Vagina (tissue), 2 donors: ENCODE measurements around the gene RBM44. TPM values are rescaled to one million over a fixed set of nuclear protein-coding genes. Genes with fewer than 3 reads are reported as not detected.

ENCODE experiments used
- DNase-seq, 2 donors: peaks; one replicate each; pipeline ENCODE4 v3.0.0-alpha.2; 2017; ENCODE audit errors: extremely low spot score in 2 of 2
- H3K27ac ChIP-seq: fragments of 200-600 bp; sonication (generic); one replicate; pipeline ENCODE4 v1.5.1; 2019
- H3K27me3 ChIP-seq: fragments of 200-600 bp; sonication (generic); one replicate; pipeline ENCODE4 v1.5.1; 2019
- H3K36me3 ChIP-seq, 2 donors: fragments of 200-600 bp; sonication (generic); one replicate each; pipeline ENCODE4 v1.5.1; 2017 to 2019
- H3K4me1 ChIP-seq: fragments of 200-600 bp; sonication (generic); one replicate; pipeline ENCODE4 v1.5.1; 2019
- H3K4me3 ChIP-seq, 2 donors: fragments of 200-600 bp; sonication (generic); 1 replicate in 1 of 2; 2 replicates in 1 of 2; pipeline ENCODE4 v1.5.1; 2016 to 2019
- H3K9me3 ChIP-seq: fragments of 200-600 bp; sonication (generic); one replicate; pipeline ENCODE4 v1.5.1; 2019
- CTCF ChIP-seq, 3 experiments: fragments of 450-650 bp in 2 of 3; fragments of 200-600 bp in 1 of 3; sonication (generic) in 1 of 3; IDR thresholded peaks; one replicate each; pipeline ENCODE4 v1.5.1; 2017 to 2019; ENCODE audit warnings: antibody characterized with exemption in 3 of 3, mild to moderate bottlenecking in 2 of 3, moderate library complexity in 2 of 3
- POLR2A ChIP-seq, 2 donors: fragments of 450-650 bp; IDR thresholded peaks; one replicate each; pipeline ENCODE4 v1.6.1; 2017; ENCODE audit warnings: antibody characterized with exemption in 2 of 2, mild to moderate bottlenecking in 2 of 2, moderate library complexity in 2 of 2
- POLR2AphosphoS5 ChIP-seq, 2 donors: sonication (generic); formaldehyde crosslinking; IDR thresholded peaks; one replicate each; pipeline ENCODE4 v1.9.0; 2017; ENCODE audit warnings: antibody characterized with exemption in 2 of 2, mild to moderate bottlenecking in 2 of 2, low read depth in 1 of 2; ENCODE audit not compliant: insufficient read depth in 1 of 2
- intact Hi-C: fragments of 100-400 bp; cut with DNase I; formaldehyde crosslinking; loops from one replicate; pipeline ENCODE4 v1.15.1; 2023
- total RNA-seq: library from RNA; depleted of rRNA; stranded (reverse); fragments of >200 nt; gene quantifications from one replicate; pipeline ENCODE4 v1.2.3, GENCODE V29; 2016

RBM44 gene
- total RNA-seq, 1 donor from 2014 or later = 0.98 TPM

GRCh38 chr2:237816531-237816930 is 18.0 kb downstream of the RBM44 start:
- Histone ChIP-seq H3K4me1 (no peaks in the 10 kb centered on the region), H3K27me3 (no peaks in the 10 kb centered on the region), H3K9me3 (no peaks in the 10 kb centered on the region), H3K27ac (no peak overlapping the region), H3K36me3 (no peaks in the 10 kb centered on the region), H3K4me3 (no peak overlapping the region)
- intact Hi-C loops = no loop called here
- DNase-seq = no peak
- TF ChIP-seq CTCF (IDR thresholded peaks at IDR 0.05) (no peak), POLR2AphosphoS5 (IDR thresholded peaks at IDR 0.05; ENCODE audit: insufficient read depth in 1 of 2, low read depth in 1 of 2) (no peak), POLR2A (IDR thresholded peaks at IDR 0.05) (no peak)

- intact Hi-C loops = no loop called here
- no peak overlapping the region for H3K4me3 ChIP-seq
- no peaks in the 10 kb centered on the region for H3K4me1 ChIP-seq
Observed at GRCh38 chr2:237818066-237818473, 19.5 kb downstream of the RBM44 start.

GRCh38 chr2:237819231-237819630 is 20.7 kb downstream of the RBM44 start:
- no peak overlapping the region for H3K27ac ChIP-seq
- H3K4me1 ChIP-seq = no peaks in the 10 kb centered on the region
- H3K27me3 ChIP-seq = no peaks in the 10 kb centered on the region
- intact Hi-C loops = no loop called here
- TF ChIP-seq POLR2A (IDR thresholded peaks at IDR 0.05) (no peak), POLR2AphosphoS5 (IDR thresholded peaks at IDR 0.05; ENCODE audit: insufficient read depth in 1 of 2, low read depth in 1 of 2) (no peak), CTCF (IDR thresholded peaks at IDR 0.05) (no peak)
- H3K9me3 ChIP-seq = no peaks in the 10 kb centered on the region
- no peak for DNase-seq
- no peak overlapping the region for H3K4me3 ChIP-seq
- H3K36me3 ChIP-seq = no peaks in the 10 kb centered on the region

More at GRCh38 chr2:237818066-237818473, 19.5 kb downstream of the RBM44 start:
- no peak overlapping the region for H3K27ac ChIP-seq
- TF ChIP-seq CTCF (IDR thresholded peaks at IDR 0.05) = no peak
- no peak for TF ChIP-seq POLR2AphosphoS5 (IDR thresholded peaks at IDR 0.05; ENCODE audit: insufficient read depth in 1 of 2, low read depth in 1 of 2)
- TF ChIP-seq POLR2A (IDR thresholded peaks at IDR 0.05) = no peak
- H3K9me3 ChIP-seq = no peaks in the 10 kb centered on the region
- no peaks in the 10 kb centered on the region for H3K27me3 ChIP-seq
- no peaks in the 10 kb centered on the region for H3K36me3 ChIP-seq
- no peak for DNase-seq

- no peak overlapping the region for H3K4me3 ChIP-seq
- H3K27ac ChIP-seq = no peak overlapping the region
- no peaks in the 10 kb centered on the region for H3K27me3 ChIP-seq
- TF ChIP-seq POLR2AphosphoS5 (IDR thresholded peaks at IDR 0.05; ENCODE audit: insufficient read depth in 1 of 2, low read depth in 1 of 2) (no peak), POLR2A (IDR thresholded peaks at IDR 0.05) (no peak), CTCF (IDR thresholded peaks at IDR 0.05) (no peak)
- no peaks in the 10 kb centered on the region for H3K9me3 ChIP-seq
- H3K4me1 ChIP-seq = no peaks in the 10 kb centered on the region
- H3K36me3 ChIP-seq = no peaks in the 10 kb centered on the region
- intact Hi-C loops = no loop called here
- no peak for DNase-seq
Observed at GRCh38 chr2:237820421-237820820, 21.8 kb downstream of the RBM44 start.

- H3K4me3 ChIP-seq = no peak overlapping the region
- no peak for DNase-seq
- intact Hi-C loops = no loop called here
Observed at GRCh38 chr2:237823544-237823943, 25.0 kb downstream of the RBM44 start.

More at GRCh38 chr2:237823544-237823943, 25.0 kb downstream of the RBM44 start:
- no peaks in the 10 kb centered on the region for H3K9me3 ChIP-seq
- no peaks in the 10 kb centered on the region for H3K27me3 ChIP-seq
- no peak overlapping the region for H3K27ac ChIP-seq
- no peaks in the 10 kb centered on the region for H3K4me1 ChIP-seq
- TF ChIP-seq CTCF (IDR thresholded peaks at IDR 0.05) (no peak), POLR2A (IDR thresholded peaks at IDR 0.05) (no peak), POLR2AphosphoS5 (IDR thresholded peaks at IDR 0.05; ENCODE audit: insufficient read depth in 1 of 2, low read depth in 1 of 2) (no peak)
- H3K36me3 ChIP-seq = no peaks in the 10 kb centered on the region
